GM12874 (cell line): ENCODE measurements around the gene FAM240A.

ENCODE experiments used
- TF ChIP-seq, protein P1 (sequence below): IDR thresholded peaks from 2 replicates; pipeline ENCODE4 v1.5.1; 2011; ENCODE audit warnings: low read depth, mild to moderate bottlenecking, control low read depth, low read length, moderate library complexity; ENCODE audit not compliant: insufficient read depth

FAM240A gene

GRCh38 chr3:46671541-46672348 lies 59.4 kb downstream of the FAM240A start:
- TF ChIP-seq, protein P1, sequence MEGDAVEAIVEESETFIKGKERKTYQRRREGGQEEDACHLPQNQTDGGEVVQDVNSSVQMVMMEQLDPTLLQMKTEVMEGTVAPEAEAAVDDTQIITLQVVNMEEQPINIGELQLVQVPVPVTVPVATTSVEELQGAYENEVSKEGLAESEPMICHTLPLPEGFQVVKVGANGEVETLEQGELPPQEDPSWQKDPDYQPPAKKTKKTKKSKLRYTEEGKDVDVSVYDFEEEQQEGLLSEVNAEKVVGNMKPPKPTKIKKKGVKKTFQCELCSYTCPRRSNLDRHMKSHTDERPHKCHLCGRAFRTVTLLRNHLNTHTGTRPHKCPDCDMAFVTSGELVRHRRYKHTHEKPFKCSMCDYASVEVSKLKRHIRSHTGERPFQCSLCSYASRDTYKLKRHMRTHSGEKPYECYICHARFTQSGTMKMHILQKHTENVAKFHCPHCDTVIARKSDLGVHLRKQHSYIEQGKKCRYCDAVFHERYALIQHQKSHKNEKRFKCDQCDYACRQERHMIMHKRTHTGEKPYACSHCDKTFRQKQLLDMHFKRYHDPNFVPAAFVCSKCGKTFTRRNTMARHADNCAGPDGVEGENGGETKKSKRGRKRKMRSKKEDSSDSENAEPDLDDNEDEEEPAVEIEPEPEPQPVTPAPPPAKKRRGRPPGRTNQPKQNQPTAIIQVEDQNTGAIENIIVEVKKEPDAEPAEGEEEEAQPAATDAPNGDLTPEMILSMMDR = no peak

DNA sequence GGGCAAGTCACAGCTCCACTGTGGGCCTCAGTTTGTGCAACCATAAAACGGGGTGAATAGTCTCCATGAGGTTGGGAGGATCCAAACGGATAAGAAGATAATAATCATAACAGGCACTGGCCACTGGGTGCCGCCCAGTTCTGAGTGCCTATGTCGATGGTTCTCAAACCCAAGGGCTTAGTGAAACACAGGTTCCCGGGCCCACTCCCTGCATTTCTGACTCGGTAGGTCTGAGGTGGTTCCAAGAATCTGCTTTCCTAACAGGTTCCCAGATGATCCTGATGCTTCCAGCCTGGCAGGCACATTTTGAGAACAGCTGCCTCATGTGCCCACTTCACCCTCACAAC lies 60.0 kb downstream of the FAM240A start:
- TF ChIP-seq, protein P1 = no peak

GRCh38 chr3:46673151-46674030 lies 61.1 kb downstream of the FAM240A start:
- TF ChIP-seq, protein P1 = no peak

GRCh38 chr3:46674031-46674845 lies 61.9 kb downstream of the FAM240A start:
- TF ChIP-seq, protein P1 = no peak

DNA sequence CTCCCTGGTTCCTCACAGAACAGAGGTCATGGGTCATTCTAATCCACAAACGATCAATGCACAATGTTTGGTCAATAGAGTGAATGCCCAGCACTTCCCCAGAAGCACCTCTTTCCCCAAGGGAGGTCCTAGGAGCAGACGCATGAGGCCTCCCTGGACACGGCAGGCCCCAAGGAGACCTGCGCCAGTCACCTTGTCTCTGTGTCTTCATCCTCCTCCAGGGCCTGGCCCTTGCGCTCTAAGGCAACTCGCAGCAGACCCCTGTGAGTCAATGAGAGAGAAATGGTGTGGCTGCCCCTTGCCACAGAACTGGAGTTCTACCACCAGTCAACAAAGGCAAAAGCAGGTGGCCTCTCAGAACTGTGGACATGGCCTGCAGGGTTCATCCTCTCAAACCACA lies 63.1 kb downstream of the FAM240A start:
- TF ChIP-seq, protein P1 = no peak
